SKM-1 (cell line): ENCODE data around the gene ASB13.
A peak's percentile ranks its signal among the peaks of the same experiment; 100 is the strongest.
"Not testable (repeated sequence)": the region's sequence is repeated elsewhere in the genome, so short reads cannot be mapped to it uniquely, and the experiment has no call there.

Experiments
- DNase-seq: peaks from one replicate; lab custom pipeline; 2025; ENCODE audit not compliant: unreplicated experiment; lab: John Stamatoyannopoulos, UW

Gene ASB13

GRCh38 chr10:5625992-5626777, 40.2 kb downstream of the ASB13 start:
- DNase-seq, result no peak

GRCh38 chr10:5624701-5625100, 41.7 kb downstream of the ASB13 start:
- no peak for DNase-seq

- DNase-seq, result peak; percentile 6
These were observed 43.2 kb downstream of the ASB13 start for GRCh38 chr10:5623081-5623748.

- no peak for DNase-seq
These were observed 44.0 kb downstream of the ASB13 start for GRCh38 chr10:5622186-5622960.

GRCh38 chr10:5621371-5621770, 45.0 kb downstream of the ASB13 start:
- not testable (repeated sequence) for DNase-seq

GRCh38 chr10:5620966-5621365, 45.4 kb downstream of the ASB13 start:
- DNase-seq, result no peak

- DNase-seq, result no peak
These were observed 46.1 kb downstream of the ASB13 start for GRCh38 chr10:5620223-5620721.

GRCh38 chr10:5619362-5620211, 46.8 kb downstream of the ASB13 start:
- no peak for DNase-seq

GRCh38 chr10:5618829-5619228, 47.6 kb downstream of the ASB13 start:
- DNase-seq, result no peak

GRCh38 chr10:5618042-5618441, 48.4 kb downstream of the ASB13 start:
- DNase-seq, result no peak

- DNase-seq, result no peak
These were observed 48.9 kb downstream of the ASB13 start for GRCh38 chr10:5617521-5617920.

- DNase-seq, result no peak
These were observed 49.6 kb downstream of the ASB13 start for GRCh38 chr10:5616836-5617235.

GRCh38 chr10:5616046-5616445, 50.3 kb downstream of the ASB13 start:
- no peak for DNase-seq

GRCh38 chr10:5615316-5615715, 51.1 kb downstream of the ASB13 start:
- no peak for DNase-seq

GRCh38 chr10:5614155-5614721, 52.2 kb downstream of the ASB13 start:
- no peak for DNase-seq

GRCh38 chr10:5613481-5614154, 52.8 kb downstream of the ASB13 start:
- no peak for DNase-seq

- DNase-seq, result no peak
These were observed 54.3 kb downstream of the ASB13 start for GRCh38 chr10:5611899-5612680.

GRCh38 chr10:5609952-5610616, 56.3 kb downstream of the ASB13 start:
- no peak for DNase-seq
